Muscle of arm (tissue), 12 donors: ENCODE data around the gene HAGHL. TPM values are rescaled to one million over a fixed set of nuclear protein-coding genes. Genes with fewer than 3 reads are reported as not detected.
"Not testable (repeated sequence)": the region's sequence is repeated elsewhere in the genome, so short reads cannot be mapped to it uniquely, and the experiment has no call there.

Experiments
- DNase-seq: peaks from one replicate; pipeline ENCODE4 v3.0.0-alpha.2; 2013
- polyA plus RNA-seq, 12 donors: library from polyadenylated mRNA; unstranded; fragments of 120-200 nt; gene quantifications; one replicate each; pipeline ENCODE4 v1.2.1, GENCODE V29; 2013; ENCODE audit not compliant: insufficient read length in 12 of 12

Gene HAGHL
- polyA plus RNA-seq, 12 donors, result 0.99 to 2.9 (median 2.1) TPM; not detected in 2

DNA sequence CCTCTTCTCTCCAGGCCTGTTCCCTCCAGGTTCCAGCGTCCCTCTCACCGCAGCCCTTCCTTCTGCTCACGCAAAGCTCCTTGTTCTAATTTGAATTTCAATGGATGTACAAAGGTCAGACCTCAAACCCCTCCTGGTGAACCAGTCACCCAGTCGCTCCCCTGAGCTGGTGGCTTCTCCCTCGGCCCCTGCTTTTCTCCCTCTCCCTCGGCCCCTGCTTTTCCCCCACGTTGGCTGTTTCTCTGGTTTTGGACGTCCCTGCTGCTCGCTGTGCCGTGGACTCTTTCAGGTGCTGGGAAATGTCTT lies 25.1 kb downstream of the HAGHL start:
- DNase-seq, result no peak

DNA sequence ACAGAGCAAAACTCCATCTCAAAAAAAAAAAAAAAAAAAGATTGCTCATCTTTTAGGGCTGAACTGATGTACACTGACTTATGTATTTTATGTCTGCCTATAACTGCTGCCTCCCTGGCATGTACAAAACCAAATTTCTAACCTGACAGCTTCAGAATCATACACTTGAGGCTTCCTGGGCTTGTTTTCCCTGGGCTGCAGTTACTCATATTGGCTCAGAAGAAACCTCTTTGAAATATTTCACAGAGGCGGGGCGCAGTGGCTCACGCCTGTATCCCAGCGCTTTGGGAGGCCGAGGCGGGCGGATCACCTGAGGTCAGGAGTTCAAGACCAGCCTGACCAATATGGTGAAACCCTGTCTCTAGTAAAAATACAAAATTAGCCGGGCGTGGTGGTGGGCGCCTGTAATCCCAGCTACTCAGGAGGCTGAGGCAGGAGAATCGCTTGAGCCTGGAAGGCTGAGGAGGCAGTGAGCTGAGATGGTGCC lies 27.3 kb downstream of the HAGHL start:
- not testable (repeated sequence) for DNase-seq

DNA sequence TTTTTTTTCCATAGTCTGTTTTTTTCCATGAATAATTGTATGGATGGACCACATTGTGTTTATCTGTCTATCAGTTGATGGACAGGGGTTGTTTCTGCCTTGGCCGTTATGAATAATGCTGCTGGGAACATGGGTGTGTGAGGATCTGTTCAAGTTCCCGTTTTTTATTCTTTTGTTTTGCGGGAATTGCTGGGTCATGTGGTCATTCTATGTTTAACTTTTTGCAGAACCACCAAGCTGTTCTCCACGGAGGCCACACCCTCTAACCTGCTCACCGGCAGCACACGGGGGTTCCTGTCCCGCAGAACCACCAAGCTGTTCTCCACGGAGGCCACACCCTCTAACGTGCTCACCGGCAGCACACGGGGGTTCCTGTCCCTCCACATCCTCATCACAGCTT lies 27.8 kb downstream of the HAGHL start:
- DNase-seq, result no peak

DNA sequence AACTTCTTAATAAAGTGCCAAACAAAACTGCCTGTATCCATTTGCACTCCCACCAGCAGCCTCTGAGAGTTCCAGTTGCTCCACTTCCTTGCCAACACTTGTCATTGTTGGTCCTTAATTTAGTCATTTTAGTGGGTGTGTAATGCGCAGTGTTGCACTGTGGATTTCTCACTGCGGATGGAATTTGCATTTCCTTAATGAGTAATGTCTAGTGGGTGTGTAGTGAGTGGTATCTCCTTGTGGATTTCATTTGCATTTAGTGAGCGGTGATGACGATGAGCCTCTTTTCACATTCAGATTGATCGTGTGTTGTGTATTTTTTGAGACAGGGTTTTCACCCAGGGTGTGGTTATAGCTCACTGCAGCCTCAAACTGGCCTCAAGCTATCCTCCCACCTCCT lies 29.5 kb downstream of the HAGHL start:
- DNase-seq, result no peak

DNA sequence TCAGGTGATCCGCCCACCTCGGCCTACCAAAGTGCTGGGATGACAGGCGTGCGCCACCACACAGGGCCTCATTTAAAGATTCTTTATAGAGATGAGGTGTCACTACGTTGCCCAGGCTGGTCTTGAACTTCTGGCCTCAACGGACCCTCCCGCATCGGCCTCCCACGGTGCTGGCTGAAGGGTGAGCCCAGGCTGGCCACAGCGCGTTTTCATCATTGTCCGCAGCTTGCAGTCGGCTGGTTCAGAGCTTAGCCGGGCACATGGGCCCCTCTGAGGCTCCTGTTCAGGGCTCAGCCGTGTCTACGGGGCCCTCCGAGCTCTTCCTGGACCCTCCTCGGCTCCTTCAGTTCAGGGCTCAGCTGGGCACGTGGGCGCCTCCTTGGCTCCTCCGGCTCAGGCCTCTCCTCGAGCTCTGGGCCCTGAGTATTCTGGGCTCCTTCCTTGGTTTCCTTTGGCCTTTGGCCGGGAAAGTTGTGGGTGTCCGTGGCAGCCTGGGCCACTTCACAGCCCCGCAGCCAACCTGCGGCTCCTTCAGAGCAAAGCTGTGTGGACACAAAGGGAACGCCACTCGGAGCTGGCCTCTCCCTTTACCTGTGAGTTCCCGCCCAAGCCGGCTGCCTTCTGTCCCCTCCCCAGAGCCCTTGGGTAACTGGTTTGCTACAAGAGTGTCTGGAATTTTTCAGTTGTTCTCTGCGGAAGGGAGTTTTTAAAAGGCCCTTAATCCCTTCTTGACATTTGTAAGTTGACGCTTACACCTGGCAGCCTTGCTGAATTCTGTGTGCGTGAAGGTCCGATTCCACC lies 32.4 kb downstream of the HAGHL start:
- DNase-seq, result no peak

DNA sequence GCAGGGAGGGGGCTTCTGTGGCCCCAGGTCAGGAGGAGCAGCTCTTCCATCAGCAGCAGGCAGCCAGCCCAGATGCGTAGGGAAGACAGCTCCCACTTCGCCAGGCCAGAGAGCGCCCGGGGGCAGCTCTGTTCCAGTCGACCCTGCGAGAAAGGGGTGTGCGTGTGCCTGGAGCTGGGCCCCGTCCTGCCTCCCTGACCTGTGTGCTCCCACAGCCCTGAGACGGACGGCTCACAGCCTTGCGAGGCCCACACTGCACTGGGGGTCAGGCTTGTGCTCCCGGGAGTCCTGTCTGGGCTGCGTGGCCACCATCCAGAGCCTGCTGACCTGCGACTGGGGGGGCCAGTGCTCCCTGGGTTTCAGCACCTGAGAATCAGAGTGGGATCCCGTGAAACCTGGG lies 33.2 kb downstream of the HAGHL start:
- no peak for DNase-seq

DNA sequence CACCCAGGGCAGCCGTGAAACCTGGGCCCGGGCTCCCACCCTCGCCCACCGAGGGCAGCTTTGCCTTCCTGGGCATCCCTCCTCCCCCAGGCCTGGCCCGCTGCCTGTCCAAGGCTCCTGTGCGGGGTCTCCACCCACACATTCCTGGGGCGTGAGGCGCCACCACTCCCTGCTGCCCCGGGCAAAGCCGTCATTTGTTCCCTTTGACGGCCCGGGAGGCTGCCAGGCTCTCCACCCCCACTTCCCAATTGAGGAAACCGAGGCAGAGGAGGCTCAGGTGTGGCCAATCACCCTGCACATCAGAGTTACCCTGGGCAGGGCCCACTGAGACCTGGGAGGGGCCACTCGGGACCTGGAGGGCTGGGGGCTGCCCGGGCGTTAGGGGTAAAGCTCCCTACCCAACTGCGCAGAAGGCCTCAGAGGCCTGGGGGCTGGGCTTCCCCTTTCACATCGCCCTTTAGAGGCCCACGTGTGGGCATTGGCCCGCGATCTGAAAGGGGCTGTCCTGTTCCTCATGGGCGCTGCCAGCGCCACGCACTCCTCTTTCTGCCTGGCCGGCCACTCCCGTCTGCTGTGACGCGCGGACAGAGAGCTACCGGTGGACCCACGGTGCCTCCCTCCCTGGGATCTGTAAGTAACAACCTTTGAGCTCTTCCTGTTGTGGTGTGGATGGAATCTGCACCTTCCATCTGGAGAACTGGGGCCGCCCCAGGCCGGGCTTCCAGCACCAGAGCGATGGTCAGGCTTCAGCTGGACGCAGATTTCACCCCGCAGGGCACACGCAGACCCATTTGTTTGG lies 33.8 kb downstream of the HAGHL start, which contains the start of gene MSLN:
TSS of gene MSLN (plus strand) at position 190 of the 799 bp plus-strand sequence. CDS start 1,947 bp downstream, outside the sequence.
- no peak for DNase-seq

DNA sequence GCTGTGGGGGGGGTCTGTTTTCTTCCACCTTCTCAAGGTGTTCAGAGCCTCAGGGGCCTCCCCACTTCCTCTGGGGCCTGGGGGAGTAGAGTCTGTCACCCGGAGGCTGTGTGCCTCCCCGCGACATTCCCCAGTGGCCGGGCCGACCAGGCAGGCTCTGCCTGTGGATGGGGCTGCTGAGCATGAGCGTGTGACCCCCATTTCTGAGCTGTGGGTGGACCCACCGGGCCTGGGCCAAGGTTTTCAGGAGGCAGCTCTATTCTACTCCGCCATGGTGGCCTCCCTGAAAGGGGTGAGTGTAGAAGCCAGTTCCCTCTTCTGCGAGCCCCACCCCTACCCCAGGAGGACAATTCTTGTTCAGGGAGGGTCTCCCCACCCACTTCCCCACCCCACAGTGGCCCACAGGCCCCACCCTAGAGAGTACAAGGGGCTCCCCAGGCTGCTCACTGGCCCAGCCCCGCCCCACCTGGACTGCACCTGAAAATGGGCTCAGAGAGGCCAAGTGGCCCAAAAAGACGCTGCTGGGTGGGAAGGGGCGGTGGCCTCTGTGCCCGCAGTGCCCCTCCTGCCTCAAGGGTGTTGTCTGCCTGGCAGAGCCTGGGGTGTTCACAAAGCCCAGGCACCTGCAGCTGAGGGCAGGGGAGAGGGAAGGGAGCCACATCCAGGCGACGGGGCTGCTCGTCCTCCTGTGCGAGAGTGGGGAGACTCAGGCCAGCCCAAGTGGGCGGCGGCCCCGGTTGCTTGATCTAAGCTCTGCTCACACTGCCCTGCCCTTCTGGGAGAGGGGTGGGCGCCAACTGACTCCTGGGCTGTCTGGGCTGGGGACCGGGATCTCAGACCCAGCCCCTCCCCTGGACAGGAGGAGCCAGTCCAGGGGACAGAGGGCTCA lies 35.0 kb downstream of the HAGHL start:
- DNase-seq, result no peak

DNA sequence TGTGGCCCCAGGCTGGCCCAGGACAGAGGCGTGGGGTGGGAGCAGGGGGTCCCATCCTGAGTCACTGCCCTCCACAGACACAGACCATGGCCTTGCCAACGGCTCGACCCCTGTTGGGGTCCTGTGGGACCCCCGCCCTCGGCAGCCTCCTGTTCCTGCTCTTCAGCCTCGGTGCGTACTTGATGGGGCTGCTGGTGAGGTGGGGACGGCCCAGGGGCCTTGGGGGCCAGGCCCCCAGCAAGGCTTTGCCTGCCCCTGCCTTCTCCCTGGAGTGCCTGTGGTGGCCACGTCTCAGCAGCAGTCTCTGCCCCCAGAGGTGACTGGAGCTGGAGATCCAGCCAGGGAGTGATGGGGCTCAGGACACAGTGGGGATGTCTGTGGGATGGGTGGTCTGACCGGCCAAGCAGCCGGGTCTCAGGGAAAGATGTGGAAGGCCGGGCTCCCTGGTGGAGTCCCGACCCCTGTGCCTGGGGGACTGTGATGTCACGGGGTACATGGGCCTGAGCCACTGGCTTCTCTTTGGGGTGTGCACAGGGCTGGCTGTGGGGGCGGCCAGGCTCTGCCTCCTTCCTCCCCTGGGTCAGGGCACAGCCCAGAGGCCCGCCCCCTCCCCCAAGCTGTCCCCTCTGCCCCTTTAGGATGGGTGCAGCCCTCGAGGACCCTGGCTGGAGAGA lies 35.8 kb downstream of the HAGHL start:
- DNase-seq, result no peak

DNA sequence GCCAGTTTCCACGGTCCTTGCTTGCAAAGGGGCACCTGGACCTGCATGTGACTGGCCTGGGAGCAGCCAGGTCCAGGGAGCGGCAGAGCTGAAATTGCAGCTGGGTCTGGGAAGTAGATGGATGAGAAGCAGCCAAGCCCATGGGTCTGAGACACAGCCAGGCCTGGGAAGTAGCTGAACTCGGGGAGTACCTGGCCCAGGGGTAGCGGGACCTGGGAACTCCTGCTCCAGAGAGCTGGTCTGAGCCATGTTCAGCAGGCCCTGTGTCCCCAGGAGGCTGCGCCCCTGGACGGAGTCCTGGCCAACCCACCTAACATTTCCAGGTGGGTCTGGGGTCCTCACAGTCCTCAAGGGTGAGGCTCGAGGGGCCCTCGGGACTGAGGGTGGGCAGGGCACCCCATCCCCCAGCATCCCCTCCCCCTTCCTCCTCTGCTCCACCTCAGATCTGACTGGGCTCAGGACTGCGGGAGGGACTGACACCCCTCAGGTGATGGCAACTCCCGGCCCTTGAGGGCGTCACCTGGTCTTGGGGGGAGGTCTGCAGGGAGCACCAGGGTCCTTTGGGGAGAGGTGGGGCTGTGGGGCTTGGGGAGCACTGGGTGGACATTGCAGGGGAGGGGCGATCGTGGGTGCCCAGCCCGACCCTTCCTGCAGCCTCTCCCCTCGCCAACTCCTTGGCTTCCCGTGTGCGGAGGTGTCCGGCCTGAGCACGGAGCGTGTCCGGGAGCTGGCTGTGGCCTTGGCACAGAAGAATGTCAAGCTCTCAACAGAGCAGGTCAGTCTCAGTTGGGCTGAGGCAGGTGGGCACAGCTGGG lies 36.7 kb downstream of the HAGHL start:
- DNase-seq, result no peak

DNA sequence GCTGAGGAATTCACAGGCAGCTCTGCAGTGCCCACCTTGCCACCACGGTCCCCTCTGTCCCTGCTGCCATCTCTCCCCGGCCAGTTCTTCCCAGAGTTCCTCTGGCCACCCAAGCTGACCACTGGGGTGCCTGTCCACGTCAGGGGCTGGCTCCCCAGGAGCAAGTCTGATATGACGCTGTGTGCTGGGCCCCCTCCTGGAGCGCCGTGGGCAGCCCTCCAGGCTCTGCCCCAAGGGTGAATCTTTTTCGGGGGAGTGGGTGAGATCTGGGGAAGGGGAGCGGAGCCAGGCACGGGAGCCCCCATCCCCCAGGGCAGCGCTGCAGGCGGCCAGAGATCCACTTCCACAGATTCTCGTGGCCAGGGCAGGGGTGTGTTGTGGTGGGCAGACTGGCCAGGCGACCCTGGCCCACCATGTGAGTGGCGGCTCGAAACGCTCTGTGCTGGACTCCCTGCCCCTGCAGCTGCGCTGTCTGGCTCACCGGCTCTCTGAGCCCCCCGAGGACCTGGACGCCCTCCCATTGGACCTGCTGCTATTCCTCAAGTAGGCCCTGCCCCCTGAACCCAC lies 37.4 kb downstream of the HAGHL start:
- no peak for DNase-seq

DNA sequence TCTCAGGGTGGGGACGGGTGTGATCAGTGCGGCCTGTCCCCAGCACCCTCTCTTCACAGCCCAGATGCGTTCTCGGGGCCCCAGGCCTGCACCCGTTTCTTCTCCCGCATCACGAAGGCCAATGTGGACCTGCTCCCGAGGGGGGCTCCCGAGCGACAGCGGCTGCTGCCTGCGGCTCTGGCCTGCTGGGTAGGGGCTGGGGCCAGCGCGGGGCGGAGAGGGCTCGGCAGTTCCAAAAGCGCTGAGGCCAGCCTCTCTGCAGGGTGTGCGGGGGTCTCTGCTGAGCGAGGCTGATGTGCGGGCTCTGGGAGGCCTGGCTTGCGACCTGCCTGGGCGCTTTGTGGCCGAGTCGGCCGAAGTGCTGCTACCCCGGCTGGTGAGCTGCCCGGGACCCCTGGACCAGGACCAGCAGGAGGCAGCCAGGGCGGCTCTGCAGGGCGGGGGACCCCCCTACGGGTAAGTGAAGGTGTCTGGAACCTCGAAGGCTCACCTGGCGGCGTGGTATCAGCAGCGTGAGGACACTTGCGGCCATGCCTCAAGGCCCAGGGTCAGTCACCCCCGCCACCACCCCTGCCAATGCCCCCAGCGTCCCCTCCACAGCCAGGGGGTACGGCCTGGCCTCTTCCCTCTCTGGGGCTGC lies 38.1 kb downstream of the HAGHL start:
- DNase-seq, result no peak

DNA sequence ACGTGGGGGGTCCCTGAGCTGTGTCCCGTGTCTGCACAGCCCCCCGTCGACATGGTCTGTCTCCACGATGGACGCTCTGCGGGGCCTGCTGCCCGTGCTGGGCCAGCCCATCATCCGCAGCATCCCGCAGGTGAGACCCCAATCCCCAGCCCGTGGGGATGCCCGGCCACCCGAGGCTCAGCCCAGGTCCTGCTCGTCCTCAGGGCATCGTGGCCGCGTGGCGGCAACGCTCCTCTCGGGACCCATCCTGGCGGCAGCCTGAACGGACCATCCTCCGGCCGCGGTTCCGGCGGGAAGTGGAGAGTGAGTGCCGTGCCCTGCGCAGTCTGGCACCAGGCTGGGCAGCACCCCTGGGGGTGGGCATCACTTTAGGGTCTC lies 38.6 kb downstream of the HAGHL start:
- DNase-seq, result no peak

DNA sequence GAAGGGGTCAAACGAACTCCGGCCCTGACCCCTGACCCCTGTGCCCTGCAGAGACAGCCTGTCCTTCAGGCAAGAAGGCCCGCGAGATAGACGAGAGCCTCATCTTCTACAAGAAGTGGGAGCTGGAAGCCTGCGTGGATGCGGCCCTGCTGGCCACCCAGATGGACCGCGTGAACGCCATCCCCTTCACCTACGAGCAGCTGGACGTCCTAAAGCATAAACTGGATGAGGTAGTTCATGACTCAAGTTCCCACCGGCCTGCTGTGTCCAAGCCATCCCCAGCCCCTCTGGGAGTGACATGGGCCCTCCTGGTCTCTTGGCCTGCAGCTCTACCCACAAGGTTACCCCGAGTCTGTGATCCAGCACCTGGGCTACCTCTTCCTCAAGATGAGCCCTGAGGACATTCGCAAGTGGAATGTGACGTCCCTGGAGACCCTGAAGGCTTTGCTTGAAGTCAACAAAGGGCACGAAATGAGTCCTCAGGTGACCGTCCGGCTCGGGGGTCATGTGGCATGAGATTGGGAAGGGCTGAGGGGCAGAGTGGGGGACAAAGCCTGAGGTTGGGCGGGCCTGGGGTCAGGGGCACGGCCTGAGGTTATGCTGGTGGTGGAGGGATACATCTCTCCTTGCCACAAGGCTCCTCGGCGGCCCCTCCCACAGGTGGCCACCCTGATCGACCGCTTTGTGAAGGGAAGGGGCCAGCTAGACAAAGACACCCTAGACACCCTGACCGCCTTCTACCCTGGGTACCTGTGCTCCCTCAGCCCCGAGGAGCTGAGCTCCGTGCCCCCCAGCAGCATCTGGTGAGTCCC lies 39.3 kb downstream of the HAGHL start:
- DNase-seq, result no peak

DNA sequence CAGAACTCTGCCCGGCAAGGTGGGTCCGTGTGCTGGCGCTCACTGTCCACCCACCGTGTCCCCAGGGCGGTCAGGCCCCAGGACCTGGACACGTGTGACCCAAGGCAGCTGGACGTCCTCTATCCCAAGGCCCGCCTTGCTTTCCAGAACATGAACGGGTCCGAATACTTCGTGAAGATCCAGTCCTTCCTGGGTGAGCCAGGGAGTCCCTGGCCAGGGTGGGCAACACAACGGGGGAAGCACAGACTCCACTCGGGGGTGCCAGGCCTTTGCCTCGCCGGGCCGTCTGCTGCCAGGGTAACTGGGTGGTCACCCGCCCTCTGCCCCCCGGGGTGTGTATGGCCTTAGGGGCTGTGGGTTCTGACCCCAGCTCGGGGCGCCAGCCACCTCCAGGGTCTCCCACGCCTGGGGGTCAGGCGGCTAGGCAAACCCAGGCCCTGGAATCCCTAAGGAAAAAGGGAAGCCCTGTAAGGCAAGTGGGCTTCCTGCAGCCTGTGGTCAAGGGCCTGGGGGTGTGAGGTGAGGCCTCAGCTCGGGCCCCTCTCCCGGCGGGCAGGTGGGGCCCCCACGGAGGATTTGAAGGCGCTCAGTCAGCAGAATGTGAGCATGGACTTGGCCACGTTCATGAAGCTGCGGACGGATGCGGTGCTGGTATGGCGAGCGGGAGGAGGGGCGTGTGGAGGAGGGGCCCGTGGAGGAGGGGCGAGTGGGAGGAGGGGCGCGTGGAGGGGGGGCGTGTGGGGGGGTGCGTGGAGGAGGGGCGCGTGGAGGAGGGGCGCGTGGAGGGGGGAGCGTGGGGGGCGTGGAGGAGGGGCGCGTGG lies 40.1 kb downstream of the HAGHL start:
- no peak for DNase-seq

DNA sequence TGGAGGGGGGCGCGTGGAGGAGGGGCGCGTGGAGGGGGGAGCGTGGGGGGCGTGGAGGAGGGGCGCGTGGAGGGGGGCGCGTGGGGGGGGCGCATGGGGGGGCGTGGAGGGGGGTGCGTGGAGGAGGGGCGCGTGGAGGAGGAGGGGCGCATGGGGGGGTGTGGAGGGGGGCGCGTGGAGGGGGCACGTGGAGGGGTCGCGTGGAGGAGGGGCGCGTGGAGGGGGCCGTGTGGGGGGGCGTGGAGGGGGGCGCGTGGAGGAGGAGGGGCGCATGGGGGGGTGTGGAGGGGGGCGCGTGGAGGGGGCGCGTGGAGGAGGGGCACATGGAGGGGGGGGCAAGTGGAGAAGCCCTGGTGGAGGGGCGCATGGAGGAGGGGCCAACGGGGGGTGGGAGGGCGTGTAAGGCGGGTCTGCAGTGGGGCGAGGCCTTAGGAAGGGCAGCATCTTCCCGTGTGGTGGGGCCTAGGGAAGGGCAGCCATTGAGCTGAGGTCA lies 40.9 kb downstream of the HAGHL start:
- no peak for DNase-seq

DNA sequence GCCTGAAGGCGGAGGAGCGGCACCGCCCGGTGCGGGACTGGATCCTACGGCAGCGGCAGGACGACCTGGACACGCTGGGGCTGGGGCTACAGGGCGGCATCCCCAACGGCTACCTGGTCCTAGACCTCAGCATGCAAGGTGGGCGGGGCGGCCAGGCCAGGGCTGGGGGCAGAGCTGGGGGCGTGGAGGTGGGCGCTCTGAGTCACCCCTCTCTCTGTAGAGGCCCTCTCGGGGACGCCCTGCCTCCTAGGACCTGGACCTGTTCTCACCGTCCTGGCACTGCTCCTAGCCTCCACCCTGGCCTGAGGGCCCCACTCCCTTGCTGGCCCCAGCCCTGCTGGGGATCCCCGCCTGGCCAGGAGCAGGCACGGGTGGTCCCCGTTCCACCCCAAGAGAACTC lies 41.5 kb downstream of the HAGHL start:
- no peak for DNase-seq
